GM21360 (cell line): Measurements from ENCODE around the gene ADARB2.
"Not testable (repeated sequence)": the region's sequence is repeated elsewhere in the genome, so short reads cannot be mapped to it uniquely, and the experiment has no call there.

Experiments
- ATAC-seq: cut with Tn5 transposase; IDR thresholded peaks from one replicate; pipeline ENCODE4 v1.9.1; 2021; ENCODE audit warnings: mild to moderate bottlenecking, moderate library complexity; ENCODE audit not compliant: unreplicated experiment

ADARB2 gene

GRCh38 chr10:1253523-1254353 is 483.6 kb downstream of the ADARB2 start:
- no peak for ATAC-seq

- no peak for ATAC-seq
Measured at GRCh38 chr10:1251769-1252168, 485.6 kb downstream of the ADARB2 start.

GRCh38 chr10:1249142-1249920 is 488.0 kb downstream of the ADARB2 start:
- ATAC-seq = no peak

- ATAC-seq = not testable (repeated sequence)
Measured at GRCh38 chr10:1248262-1248630, 489.1 kb downstream of the ADARB2 start.

- ATAC-seq = no peak
Measured at GRCh38 chr10:1247598-1248261, 489.6 kb downstream of the ADARB2 start.

- no peak for ATAC-seq
Measured at GRCh38 chr10:1244493-1244892, 492.8 kb downstream of the ADARB2 start.

GRCh38 chr10:1243486-1244234 is 493.7 kb downstream of the ADARB2 start:
- ATAC-seq = no peak

GRCh38 chr10:1242975-1243374 is 494.4 kb downstream of the ADARB2 start:
- ATAC-seq = no peak

GRCh38 chr10:1241973-1242935 is 495.1 kb downstream of the ADARB2 start:
- no peak for ATAC-seq

GRCh38 chr10:1241322-1241890 is 495.9 kb downstream of the ADARB2 start:
- ATAC-seq = no peak

- ATAC-seq = no peak
Measured at GRCh38 chr10:1240341-1240775, 497.0 kb downstream of the ADARB2 start.

GRCh38 chr10:1233031-1233430 is 504.3 kb downstream of the ADARB2 start:
- ATAC-seq = no peak

- no peak for ATAC-seq
Measured at GRCh38 chr10:1232164-1232911, 505.0 kb downstream of the ADARB2 start.

GRCh38 chr10:1230592-1231275 is 506.6 kb downstream of the ADARB2 start:
- no peak for ATAC-seq

- ATAC-seq = no peak
Measured at GRCh38 chr10:1230138-1230537, 507.2 kb downstream of the ADARB2 start.

GRCh38 chr10:1229574-1229973 is 507.8 kb downstream of the ADARB2 start:
- no peak for ATAC-seq

- ATAC-seq = no peak
Measured at GRCh38 chr10:1229116-1229515, 508.2 kb downstream of the ADARB2 start.

- ATAC-seq = no peak
Measured at GRCh38 chr10:1228467-1228975, 508.8 kb downstream of the ADARB2 start.
